GM12864 (cell line): Measurements from ENCODE around the gene CLCN2.
"Not testable (repeated sequence)": the region's sequence is repeated elsewhere in the genome, so short reads cannot be mapped to it uniquely, and the experiment has no call there.

Experiments
- DNase-seq: peaks from one replicate; pipeline ENCODE4 v3.0.0-alpha.2; 2011; ENCODE audit warnings: low read depth
- H3K4me3 ChIP-seq: 2 replicates; pipeline ENCODE4 v1.5.1; 2011; ENCODE audit warnings: mild to moderate bottlenecking, low read depth, low read length, control low read depth
- CTCF ChIP-seq: IDR thresholded peaks from 2 replicates; pipeline ENCODE4 v1.5.1; 2011; ENCODE audit warnings: low read depth, mild to moderate bottlenecking, moderate library complexity, low read length, control low read depth, inconsistent platforms; ENCODE audit errors: missing control alignments

Gene CLCN2

GRCh38 chr3:184344579-184345316 is 16.7 kb downstream of the CLCN2 start:
- no peak overlapping the region for H3K4me3 ChIP-seq

GRCh38 chr3:184343200-184343876 is 18.1 kb downstream of the CLCN2 start:
- no peak for TF ChIP-seq CTCF
- H3K4me3 ChIP-seq, result no peak overlapping the region
- DNase-seq, result no peak

More at GRCh38 chr3:184344579-184345316, 16.7 kb downstream of the CLCN2 start:
- TF ChIP-seq CTCF, result no peak
- no peak for DNase-seq

- DNase-seq, result no peak
- no peak overlapping the region for H3K4me3 ChIP-seq
- TF ChIP-seq CTCF, result no peak
Measured at GRCh38 chr3:184341925-184342324, 19.5 kb downstream of the CLCN2 start.

- not testable (repeated sequence) for DNase-seq
Measured at GRCh38 chr3:184339451-184340135, 21.8 kb downstream of the CLCN2 start.

GRCh38 chr3:184339001-184339400 is 22.4 kb downstream of the CLCN2 start:
- no peak overlapping the region for H3K4me3 ChIP-seq
- no peak for DNase-seq
- no peak for TF ChIP-seq CTCF

More at GRCh38 chr3:184339451-184340135, 21.8 kb downstream of the CLCN2 start:
- not testable (repeated sequence) for H3K4me3 ChIP-seq

GRCh38 chr3:184338511-184338945 is 22.9 kb downstream of the CLCN2 start:
- no peak for DNase-seq
- H3K4me3 ChIP-seq, result no peak overlapping the region
- TF ChIP-seq CTCF, result no peak

GRCh38 chr3:184337981-184338380 is 23.4 kb downstream of the CLCN2 start:
- H3K4me3 ChIP-seq, result no peak overlapping the region
- no peak for TF ChIP-seq CTCF
- no peak for DNase-seq
